ENCODE measurements around the gene FAM20A.

DNA sequence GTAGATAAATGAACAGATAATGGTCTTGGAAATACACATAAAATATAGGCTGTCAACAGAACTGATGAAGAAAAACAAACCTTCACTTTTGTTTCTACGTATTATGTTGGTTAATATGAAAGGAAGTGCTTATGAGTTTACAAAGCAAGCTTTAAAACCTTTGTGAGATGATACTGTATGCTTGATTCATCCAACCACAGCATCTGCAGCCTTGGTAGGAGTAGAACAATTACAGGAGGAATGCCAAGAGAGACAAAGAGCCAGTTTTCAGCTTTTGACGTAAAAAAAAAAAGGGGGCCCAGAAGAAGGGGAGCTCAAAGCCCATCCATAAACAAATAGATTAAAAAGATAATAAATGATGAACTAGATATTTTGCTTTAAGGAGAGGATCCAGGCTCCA is 13.3 kb downstream of the FAM20A start:
- no peak for TF ChIP-seq CTCF (tag by site-specific recombination; IDR thresholded peaks at IDR 0.05)
- TF ChIP-seq HOXA7 (CRISPR knock-in tag; IDR thresholded peaks at IDR 0.05; ENCODE audit: borderline replicate concordance) = no peak
- TF ChIP-seq TRIM28 (IDR thresholded peaks at IDR 0.05; ENCODE audit: borderline replicate concordance, low read length) = no peak
- TF ChIP-seq YY1 (tag by site-specific recombination; IDR thresholded peaks at IDR 0.05) = no peak
- TF ChIP-seq ZFP3 (tag by site-specific recombination; IDR thresholded peaks at IDR 0.05; ENCODE audit: low read depth) = no peak
- no peak for TF ChIP-seq ZNF521 (tag by site-specific recombination; IDR thresholded peaks at IDR 0.05)
- no peak for TF ChIP-seq ZNF174 (tag by site-specific recombination; IDR thresholded peaks at IDR 0.05)
- TF ChIP-seq ZNF366 (tag by site-specific recombination; conservative IDR thresholded peaks at IDR 0.05) = no peak
- no peak for TF ChIP-seq ZNF596 (tag by site-specific recombination; IDR thresholded peaks at IDR 0.05)
- TF ChIP-seq ZNF768 (tag by site-specific recombination; IDR thresholded peaks at IDR 0.05) = no peak

Measured in HEK293 (cell line).